NCI-H2029 treated with DMSO at 0.1 percent for 48 hours (cell line): Measurements from ENCODE around the gene ZNF180.
"Not testable (repeated sequence)": the region's sequence is repeated elsewhere in the genome, so short reads cannot be mapped to it uniquely, and the experiment has no call there.

Experiments used
- DNase-seq: peaks from one replicate; lab custom pipeline; 2025; lab: John Stamatoyannopoulos, UW

Gene ZNF180

DNA sequence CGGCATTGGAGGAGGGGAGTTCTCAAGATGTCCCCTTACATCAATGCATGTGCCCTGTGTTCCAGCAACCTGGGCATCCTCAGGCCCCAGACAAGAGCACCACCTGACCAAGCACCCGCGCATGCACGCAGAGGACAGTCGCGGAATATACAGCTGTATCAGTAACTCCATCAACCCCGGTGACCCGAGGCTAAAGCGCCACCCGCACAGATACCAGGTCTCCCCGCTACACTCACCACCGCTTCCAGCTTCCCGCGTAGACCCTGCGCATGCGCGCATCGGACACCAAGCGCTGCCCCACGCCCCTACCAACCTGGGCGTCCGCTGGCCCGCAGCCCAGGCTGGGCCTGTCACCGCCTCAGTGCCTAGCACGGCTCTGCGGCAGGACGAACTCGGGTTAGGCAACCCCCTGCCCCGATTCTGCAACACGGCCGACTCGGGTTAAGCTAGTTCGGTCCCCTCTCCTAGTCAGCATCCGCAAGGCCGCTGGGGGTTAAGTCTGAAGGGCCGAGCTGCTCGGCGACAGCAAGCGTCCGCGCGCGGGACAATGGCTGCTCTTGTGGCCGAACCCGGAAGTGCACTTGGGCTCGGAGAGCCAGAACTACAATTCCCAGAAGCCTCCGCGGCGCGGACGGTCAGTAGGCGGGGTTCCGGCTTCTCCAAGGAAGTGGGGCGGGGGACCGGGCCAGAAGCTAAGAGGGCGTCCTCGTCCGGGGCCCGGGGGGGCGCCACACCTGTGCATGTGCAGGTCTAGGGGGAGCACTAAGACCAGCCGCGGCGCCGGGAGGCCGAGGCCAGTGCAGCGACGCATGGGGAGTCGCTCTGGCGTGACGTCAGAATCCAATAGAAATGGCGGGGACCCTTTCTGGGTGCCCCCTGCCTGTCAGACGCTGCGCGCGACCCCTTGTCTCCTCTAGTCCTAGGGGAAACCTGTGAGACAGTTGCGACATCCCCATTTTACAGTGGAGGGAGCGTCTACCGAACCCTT, at the start of gene ZNF180:
ZNF180 (minus strand) TSS at position 561 of the 988 bp plus-strand sequence. CDS start 3,188 bp downstream, outside the sequence.
- peak; percentile 92 for DNase-seq

DNA sequence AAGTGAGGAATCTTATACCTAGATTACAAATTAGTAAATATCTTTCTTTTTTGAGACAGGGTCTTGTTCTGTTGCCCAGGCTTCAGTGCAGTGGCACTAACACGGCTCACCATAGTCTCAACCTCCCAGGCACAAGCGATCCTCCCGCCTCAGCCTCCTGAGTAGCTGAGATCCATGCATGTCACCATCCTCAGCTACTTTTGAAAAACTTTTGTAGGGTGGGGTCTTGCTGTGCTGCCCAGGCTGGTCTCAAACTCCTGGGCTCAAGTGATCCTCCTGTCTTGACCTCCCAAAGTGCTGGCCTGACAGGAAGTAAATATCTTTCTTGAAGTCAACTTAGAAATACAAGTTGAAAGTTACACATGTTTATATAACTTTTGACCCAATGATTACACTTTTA, 49.2 kb upstream of the ZNF180 start:
- no peak for DNase-seq

DNA sequence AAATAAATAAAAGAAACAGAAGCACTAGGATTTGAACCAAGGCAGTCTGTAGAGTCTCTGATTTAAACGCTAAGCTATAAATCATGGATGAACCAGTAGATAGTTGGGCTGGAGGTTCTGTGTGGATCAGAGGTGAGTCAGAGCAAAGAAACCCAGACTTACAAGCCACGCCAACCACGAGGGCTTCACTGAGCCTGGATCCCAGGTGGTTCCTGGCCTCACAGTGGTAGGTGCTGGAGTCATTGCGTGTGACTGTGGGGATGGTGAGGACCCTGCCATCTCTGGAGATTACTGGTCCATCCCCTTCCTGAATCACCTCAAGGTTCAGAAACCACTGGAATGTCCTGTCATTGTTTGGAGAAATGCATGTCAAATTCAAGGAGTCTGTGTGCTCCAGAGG, 48.4 kb upstream of the ZNF180 start:
- no peak for DNase-seq

DNA sequence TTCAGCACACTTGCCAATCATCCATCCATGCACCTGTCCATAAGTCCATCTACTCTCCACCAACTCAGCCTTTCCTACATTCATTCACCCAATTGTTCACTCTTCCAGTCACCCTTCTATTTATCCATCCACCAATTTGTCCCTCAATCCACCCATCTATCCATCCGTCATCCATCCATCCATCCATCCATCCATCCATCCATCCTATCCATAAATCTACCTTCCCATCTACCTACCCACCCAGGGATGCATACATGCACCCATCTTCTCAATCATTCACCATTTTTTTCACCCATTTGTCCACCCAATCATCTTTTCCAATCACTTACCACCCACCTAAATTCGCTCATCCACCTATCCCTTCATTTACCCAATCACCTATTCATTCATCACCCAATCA, 43.7 kb upstream of the ZNF180 start:
- no peak for DNase-seq

DNA sequence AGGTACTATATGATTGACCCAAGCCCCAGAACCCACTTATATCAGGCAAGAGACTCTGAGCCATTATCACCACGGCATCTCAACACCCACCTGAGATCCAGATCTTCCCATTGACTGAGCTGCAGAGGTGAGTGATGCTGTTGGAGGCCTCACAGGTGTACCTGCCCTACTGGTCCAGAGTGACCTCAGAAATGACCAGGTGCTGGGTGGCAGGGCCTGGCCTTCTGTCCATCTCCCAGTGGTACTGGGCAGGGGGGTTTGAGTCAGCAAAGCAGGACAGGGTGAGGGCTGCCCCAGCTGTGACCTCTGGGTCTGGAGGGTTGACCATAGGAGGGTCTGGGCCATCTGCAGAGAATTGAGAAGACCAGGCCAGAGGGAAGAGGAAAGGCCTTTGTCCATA, 42.3 kb upstream of the ZNF180 start:
- no peak for DNase-seq

DNA sequence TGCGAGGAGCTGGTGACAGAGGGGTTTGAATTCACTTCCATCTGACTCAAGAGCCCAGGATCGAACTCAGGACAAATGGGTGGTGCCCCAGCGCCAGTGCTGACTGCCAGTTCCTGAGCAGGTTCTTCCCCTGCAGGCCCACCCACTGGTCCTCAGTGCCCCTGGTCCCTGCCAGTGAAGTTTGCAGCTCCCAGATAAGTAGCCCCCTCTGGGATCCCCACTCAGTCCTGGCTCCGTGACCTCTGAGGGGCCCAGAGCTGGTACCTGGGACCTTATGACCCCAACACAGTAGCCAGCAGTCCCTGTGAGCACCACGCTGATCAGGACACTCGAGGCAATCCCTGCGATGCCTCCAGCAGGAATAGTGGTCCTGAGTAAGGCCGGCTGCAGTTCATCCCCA, 40.4 kb upstream of the ZNF180 start:
- no peak for DNase-seq

DNA sequence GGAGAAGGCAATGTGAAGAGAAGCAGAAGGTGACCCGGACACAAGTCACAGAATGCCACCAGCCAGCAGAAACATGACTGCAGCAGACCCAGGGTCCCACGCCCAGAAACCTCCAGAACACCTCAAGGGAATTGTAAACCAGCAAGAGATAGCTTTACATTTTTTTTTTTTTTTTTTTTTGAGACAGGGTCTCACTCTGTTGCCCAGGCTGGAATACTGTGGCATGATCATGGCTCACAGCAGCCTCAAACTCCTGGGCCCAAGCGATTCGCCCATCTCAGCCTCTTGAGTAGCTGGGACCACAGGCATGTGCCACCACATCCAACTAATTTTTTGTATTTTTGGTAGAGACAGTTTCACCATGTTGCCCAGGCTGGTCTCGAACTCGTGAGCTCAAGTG, 39.7 kb upstream of the ZNF180 start:
- DNase-seq: no peak

DNA sequence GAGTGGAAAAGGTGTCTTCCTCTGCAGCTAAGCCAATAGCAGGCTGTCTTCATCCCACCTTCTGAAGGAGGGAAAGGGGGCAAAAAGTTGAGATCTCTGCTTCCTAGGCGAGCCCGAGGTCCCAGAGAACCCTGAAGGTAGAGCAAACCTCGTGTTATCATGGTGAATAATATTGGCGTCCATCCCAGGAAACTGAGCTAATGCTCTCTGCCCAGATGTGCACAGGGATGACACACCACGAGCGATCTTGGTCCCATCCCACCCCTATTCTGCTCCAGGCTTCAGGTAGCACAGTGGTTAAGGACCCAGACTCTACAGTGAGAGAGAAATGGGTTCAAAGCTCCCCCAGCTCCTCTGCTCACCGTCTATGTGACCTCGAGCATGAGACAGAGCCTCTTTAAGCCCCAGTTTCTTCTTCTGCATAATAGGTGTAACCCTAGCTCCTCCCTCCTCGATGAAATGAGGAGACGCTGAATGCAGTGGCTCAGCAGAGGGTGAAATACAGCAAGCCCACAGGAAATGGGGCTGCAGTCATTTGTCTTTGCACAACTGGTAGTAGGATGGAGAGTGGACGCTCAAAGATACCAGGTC, 39.0 kb upstream of the ZNF180 start:
- no peak for DNase-seq

DNA sequence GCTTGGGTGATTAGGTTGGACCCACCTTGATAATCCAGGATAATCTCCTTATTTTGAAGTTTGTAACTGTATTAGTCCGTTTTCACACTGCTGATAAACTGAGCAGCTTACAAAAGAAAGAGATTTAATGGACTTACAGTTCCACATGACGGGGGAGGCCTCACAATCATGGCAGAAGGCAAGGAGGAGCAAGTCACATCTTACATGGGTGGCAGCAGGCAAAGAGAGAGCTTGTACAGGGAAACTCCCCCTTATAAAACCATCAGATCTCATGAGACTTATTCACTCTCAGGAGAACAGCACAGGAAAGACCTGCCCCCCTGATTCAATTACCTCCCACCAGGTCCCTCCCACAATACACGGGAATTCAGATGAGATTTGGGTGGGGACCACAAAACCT, 35.0 kb upstream of the ZNF180 start:
- not testable (repeated sequence) for DNase-seq

DNA sequence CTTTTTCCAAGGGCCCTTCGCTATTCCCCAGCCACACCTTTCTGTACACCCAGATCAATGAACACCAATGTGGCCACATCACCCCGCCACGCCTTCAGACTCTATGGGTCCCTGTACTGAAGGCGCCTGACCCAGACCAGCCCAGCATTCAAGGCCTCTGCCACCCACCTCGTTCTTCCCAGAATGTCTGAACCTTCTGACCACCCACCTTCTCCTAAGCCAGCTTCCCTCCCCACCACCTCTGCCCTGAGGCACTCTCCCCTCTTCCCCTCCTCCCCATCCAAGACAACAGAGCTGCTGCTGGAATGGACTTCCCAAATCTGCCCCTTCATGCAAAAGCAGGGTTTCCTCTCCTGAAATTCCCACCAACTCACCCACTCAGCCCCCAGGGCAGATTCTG, 32.5 kb upstream of the ZNF180 start:
- no peak for DNase-seq

DNA sequence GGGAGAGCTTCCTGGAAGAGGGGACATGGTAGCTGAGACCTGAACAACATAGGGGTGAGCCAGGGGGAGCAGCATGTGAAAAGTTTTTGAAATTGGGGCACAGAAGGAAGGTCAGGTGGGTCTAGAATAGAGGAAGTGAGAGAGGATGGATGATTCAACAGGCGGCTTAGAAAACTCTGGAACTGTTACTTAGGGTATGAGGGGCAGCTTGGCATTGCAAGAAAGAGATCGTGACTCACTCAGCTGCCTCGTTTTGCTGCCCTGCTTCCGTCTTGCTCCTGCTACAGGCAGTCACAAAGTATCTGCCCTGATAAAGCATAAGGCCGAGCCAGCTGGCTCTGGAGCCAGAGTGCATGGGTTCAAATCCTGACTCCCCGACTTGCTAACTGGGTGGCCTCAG, 30.5 kb upstream of the ZNF180 start:
- no peak for DNase-seq

DNA sequence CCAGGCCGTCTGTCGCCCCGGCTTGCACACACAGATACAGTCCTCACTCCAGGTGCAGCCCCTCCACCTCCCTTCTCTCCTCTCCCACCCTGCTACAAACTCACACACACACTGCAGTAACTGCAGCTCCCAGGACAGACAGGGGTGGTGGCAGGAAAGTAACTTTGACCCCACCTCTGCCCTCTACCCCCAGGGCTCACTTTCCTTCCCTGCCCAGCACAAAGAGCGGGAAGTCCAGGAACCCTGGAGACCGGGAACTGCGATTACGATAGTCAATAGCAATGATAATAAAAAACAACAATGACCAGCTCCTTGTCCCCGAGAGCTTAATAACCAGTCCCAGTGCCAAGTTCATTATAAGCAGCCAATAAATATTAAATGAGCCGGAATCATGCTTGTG, 29.2 kb upstream of the ZNF180 start, which contains the start of gene CEACAM20:
CEACAM20 (minus strand) TSS at position 140 of the 400 bp plus-strand sequence. CDS start 166 bp downstream, outside the sequence.
- DNase-seq: no peak

DNA sequence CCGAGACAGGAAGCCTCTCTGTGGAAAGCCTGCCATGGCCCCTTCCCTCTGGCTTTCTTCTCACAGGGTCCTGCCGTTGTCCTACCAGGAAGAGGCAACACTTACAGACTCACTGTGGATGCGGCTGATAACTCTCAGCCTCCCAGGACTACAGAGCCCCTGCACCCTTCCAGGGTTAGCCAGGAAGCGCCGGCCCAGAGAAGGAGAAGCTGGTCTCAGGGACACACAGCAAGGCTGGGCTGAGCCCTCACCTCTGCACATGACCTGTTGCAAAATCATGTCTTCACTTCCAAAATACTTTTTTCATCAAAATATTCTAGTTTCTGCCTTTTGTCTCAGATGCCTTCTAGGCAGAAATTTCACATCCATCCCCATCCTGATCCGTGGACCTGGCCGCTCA, 27.2 kb upstream of the ZNF180 start:
- no peak for DNase-seq

DNA sequence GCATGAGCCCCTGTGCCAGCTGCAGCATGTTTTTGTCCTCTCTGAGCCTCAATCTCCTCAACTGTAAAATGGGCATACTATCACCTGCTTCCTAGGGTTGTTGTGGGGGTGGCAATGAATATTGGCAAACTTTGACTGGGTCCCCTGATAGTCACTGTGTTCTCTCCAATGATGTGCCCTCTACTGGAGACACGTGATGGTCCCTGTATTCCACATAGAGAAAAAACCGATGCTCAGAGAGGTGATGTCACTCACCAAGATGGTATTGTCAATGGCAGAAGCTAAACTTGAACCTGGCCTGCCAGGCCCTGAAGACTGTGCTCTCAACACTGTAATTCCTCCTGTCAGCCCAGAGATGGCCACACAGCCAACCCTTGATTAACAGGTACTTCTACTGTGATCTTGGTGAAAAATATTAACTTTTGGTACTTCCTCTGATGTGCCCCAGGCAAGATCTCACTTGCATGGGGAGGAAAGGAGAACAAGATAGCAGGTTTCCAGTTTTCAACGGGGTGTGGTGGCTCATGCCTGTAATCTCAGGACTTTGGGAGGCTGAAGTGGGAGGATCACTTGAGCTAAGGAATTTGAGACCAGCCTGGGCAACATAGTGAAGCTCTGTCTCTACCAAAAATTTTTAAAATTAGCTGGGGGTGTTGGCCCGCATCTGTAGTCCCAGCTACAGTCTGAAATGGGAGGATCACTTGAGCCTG, 25.6 kb upstream of the ZNF180 start:
- no peak for DNase-seq

DNA sequence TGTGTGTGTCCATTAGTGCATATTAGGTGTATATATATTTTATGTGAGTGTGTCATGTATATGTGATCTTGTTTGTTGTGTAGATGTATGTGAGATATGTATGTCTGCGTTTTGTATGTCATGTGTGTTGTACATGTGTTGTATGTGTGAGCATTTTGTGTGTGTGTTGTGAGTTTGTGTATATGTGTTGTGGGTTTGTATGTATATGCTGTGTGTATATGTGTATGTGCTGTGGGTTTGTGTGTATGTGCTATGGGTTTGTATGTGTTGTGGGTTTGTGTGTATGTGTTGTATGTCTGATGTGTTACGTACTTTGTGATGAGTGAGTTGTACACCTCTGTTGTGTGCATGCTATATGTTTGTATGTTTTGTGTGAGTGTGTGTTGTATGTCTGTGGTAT, 21.0 kb upstream of the ZNF180 start:
- no peak for DNase-seq

DNA sequence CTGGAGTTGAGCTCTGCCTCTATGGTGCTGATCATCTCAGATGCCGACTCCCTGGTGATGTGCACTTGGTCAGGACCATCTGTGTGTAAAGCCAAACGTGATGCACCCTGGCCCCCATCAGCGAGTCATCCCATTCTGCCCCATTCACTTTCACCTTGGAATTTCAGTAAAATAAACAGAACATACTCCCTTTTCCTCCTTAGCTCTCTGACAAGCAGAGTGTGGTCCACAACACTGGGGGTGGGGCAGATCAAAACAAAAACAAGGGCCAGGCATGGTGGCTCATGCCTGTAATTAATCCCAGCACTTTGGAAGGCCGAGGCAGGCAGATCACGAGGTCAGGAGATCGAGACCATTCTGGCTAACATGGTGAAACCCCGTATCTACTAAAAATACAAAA, 16.8 kb upstream of the ZNF180 start:
- no peak for DNase-seq

DNA sequence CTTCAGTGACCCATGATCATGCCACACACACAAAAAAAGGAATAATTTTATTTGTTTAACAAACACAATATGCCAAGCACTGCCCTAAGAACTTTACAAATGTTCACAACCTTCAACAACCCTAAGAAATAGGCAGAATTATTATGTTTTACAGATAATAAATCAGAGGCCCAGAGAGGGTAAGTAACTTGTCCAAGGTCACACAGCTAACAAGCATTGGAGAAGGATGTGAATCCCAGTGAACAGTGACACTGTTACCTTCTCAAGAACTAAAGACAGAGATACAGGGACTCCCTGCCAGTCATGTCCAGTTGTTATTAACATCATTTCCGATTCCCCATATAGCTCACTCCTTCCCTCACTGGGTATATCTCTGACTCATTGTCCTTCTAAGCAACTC, 15.6 kb upstream of the ZNF180 start:
- DNase-seq: no peak

DNA sequence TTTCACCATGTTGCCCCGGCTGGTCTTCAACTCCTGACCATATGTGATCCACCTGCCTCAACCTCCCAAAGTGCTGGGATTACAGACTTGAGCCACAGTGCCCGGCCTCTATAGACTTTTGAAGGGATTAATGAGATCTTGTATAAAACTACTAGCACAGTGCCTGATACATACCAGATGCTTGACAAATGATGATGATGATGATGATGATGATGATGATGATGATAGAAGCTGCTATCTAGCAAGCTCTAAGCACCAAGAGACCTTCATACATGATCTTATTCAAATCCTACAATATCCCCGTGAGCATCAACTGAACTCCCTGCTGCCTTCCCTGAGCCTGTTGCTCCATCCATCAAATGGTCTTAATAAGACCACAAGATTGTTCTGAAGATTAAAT, 14.7 kb upstream of the ZNF180 start:
- no peak for DNase-seq

DNA sequence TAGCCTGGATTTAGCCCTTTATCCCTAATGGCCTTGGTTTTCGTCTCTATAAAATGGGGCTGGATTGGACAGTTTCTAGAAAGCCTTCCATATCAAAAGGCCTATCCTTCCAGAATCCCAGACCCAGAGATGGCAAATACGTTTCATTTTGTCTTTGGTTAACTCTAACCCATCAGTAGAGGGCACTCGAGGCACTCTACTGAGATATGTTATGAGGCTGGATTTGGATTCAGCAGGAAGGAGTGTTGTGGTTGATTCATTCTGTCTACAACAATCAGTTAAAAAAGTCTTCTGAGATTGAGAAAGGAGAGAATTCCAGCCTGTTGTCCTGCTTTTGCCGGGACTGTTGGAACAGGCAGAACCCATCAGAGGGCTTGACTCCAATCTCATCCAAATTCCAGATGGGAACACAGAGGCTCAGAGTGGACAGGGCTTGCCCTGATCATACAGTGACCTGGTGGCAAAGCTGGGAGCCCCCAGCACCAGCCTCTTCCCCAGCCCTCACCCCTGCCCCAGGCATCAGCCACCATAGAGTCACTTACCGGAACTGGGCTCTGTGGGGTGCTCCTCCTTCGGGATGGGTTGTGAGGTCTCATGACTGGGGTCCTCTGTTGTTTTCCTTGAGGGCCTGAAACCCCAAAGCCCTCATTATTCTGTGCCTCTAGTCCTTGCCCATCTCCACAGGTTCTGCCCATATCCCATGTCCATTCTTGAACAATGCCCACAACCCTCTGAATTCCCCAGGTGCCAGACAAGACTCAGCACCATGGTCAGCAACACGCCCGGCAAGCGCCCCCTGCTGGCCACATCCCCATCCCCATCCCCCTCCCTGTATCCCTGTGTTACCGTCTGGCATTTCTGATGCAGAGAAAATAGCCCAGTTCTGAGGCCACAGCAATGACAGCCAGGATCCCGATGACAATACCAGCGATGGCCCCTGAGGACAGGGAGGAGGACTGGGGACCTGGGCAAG, 12.3 kb upstream of the ZNF180 start:
- DNase-seq: peak; percentile 3

DNA sequence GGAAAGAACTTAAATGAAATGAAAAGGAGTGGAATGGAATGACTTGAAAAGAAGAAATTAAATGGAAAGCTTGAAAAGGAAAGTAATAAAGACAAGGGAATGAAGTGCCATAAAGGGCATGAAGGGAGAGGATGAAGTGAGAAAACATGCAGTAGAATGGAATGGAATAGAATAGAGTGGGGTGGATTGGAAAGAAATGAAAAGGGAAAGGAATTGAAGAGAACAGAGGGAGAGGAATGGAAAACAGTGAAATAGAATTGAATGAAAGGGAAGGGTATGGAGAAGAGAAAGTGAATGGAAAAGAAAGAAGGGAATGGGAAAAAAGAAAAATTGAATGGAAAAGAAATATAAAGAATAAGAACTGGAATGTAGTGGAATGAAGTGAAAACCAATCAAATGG, 9.2 kb upstream of the ZNF180 start:
- DNase-seq: no peak

DNA sequence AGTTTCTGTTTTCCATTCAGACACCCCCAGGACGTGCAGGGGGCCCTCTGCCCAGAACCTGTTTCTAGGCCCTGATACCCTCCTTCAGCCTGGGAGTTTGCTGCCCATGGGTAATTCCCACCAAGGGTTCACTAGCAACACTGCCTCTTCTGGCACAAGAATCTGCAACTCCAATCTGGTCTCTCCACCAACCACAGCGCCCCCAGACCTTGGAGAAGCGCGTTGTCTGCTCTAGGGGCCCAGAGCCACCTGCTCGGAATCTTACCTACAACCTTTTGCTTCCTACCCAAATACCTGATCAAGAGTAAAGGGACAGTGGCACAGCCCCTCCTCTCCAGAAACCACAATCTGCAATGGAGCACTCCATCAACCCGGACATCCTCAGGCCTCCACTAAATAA, 763 bp downstream of the ZNF180 start:
- no peak for DNase-seq

DNA sequence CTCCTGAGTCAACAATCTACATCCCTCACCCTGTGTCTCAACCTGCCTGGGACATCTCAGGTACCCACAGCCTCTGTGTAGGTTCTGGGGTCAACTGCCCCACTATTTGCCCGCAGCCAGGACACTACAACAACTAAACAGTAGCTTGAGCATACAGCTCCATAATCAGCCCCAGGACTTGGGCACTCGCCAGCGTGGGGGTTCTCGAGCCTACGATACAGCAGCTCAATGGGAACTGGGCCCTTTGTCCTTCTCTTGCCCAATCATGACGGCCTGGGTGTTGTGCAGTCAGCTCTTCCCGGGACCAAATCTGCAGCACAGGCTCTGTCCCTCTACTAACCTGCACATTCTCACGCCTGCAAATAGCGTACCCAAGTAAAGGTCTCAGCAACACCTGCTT, 1.3 kb downstream of the ZNF180 start:
- no peak for DNase-seq
